Tongue (tissue), 2 donors: ENCODE data around the gene SPATS2L. TPM values are rescaled to one million over a fixed set of nuclear protein-coding genes. Genes with fewer than 3 reads are reported as not detected.
A peak's percentile ranks its signal among the peaks of the same experiment; 100 is the strongest.

Experiments used
- DNase-seq: peaks from one replicate; pipeline ENCODE4 v3.0.0-alpha.2; 2015
- total RNA-seq: library from RNA; depleted of rRNA; stranded (reverse); fragments of >200 nt; gene quantifications from one replicate; pipeline ENCODE4 v1.2.3, GENCODE V29; 2014

Gene SPATS2L
- total RNA-seq, 1 donor from 2014 or later, result 220 TPM

DNA sequence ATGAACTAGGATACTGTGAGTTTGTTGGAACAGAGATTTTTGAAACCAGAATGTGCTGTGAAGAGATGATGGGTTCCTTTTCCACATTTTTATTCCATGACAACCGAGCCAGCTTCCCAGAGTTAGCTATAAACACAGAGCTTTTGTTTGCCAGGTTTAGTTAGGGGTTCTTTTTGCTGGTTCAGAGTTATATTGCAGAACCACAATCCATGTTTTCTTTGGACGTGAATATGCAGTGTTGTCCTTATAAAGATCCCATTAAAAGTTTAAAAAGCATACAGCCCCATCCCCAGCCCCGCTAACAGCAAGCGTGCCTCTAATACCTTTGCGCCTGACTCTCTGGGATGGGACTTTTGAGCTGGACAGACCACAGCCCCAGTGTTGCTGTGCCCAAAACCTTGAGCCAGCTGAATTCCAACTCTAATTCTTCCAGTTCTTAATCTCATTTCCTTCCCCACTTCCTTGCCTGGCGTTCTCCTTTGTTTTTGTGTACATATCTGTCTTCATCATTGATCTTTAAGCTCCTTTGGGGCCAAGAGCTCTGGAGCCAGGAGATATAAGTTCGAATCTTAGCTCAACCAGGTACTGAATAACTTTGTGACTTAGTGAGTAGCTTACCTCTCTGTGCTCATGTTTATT lies 72.3 kb downstream of the SPATS2L start:
- peak; percentile 67 for DNase-seq

DNA sequence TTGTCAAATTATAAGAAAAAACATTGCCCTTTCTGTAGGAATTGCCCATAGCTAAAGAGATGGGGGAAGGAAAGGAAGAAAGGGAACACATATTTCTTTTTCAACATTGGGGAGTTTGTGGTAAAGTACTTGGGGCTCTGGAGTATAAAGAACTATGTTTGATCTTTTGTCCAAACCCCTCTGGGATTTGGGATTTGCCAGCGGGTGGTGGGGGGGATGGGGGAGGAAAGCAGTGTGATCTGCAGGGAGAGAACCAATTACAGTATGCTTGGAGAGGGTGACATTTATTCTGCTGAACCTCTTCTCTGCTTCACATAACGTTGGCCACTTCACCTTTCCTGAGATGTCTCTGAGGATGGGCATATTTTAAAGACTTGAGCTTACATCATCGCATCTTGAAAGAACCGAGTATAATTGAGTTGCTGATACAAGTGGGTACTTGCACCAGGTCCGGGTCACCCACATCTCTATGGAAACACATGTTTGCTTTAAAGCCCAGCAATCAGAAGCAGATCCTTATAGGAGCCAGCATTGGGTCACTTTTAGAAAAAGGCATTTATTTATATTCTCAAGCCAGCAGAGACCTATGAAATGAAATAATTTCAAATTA lies 73.1 kb downstream of the SPATS2L start:
- DNase-seq, result no peak

DNA sequence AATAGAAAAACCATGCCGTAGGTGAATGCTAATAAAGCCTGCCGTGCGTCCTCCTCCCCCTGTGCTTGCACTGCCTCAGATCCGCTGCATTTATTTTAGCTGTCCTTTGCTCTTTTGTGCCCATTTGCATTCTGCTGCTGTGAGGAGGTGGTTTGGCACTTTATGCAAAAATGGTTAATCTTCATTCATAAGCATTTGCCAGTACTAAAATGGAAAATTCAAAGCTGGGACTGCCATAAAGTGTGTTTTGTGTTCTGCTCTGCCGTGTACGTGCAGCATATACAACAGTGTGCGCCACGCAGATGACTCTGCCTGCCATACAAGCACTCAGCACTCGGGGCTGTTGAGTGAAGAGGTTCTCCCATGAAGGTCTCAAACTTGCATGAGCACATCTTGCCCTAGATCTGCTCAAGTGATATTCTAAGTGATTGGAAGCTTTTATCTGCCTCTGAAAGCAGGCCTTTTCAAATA lies 73.6 kb downstream of the SPATS2L start:
- no peak for DNase-seq

DNA sequence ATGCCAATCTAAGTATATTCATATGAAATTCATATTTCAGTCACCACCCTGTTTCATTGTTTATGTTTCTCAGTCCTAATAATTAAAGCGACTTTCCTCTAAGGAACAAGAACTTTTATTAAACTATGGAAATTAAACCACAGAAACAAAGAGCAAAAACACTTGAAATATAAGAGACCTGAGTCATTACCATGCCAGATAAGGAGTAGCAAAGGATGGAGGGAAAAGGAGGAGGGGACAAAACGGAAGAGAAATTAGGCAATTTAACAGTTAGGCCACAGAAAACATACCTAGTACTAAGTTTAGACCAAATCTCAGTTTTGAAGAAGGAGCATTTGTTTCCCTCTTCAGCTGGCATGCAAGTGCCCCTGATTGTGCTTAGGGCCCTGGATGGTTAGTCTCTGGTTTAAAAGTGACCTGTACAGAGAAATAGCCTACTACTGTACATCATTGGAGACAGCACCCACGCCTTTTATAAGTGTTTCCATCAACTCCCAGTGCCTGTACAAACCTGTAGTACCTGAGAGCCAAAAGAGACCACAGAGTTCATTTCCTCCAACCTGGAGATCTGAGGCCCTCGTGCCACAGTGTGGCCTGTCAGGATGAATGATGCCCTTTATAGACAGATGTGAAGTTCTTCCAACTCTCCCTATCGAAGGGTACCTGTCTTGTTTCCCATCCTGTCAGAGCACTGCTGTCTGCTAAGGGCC lies 74.5 kb downstream of the SPATS2L start:
- DNase-seq, result no peak

DNA sequence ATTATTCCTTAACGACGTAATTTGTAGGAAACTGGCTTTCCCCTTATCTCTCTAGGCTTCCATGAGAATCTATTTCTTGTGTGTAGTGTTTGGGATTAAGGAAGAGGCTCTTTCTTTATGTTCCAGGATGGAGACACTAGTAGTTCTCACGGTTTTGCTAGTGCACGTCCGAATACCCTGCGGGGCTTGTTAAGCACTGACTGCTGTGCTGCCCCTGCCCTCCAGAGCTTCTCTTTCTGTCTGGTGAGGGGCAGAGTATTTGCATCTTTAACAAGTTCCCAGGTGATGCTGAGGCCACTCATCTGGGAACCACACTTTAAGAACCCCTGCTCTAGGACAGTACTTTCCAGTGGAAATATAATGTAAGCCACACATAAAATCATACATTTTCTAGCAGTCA lies 76.4 kb downstream of the SPATS2L start:
- DNase-seq, result no peak

DNA sequence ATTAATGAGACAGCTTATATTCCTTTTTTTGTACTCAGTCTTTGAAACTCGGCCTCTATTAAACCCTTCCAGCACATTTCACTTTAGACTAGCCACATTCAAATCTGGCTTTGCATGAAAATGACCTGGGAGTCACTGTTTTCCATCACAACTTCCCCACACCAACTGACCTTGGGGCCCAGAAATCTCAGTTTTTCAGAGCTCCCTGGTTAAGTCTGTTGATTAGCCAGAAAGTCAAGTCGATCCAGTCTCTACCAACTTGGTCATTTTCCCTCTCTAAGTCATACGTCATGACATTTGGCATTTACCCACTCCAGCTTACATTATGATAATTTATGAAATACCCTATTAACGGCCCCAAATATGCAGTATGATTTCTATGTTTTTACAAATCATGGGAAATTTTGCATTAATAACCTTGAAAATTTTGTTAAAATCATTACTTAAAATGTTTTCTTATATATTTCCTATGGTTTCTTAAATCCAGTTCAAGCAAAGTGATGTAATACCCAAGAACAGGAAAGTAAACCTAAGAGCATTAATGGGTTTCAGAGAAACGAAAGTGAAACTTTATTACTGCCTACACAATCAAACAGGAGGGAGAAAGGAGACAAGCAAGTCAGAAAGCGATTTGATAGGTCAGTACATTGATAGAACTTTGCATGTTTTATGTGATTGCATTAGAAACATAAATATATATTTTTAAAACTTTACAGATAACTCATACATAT lies 77.1 kb downstream of the SPATS2L start:
- no peak for DNase-seq

DNA sequence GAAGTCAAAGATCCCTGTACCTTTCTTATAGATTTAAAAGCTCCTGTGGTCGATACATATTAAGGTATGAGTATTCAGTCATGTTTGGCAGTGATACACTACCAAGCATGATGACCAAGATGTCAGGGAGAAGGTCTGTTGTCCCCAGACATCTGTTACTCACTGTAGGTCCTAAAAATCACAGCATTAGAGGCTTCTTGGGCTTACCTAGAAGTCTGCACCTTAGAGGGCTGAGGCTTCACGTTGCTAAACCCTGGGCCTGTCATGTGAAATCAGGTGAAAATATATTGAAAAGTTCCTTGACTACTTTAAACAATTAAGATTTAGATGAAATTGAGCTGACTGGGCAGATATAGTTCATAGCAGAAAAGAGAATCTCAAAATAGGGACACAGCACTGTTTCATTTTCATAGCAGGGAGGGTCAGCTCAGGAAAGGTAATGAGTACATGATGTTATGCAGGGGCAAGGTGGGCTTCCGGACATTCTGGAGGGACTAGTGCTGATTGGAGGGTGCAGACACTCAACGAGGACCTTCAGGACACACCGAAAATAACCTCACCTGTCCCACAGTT lies 78.7 kb downstream of the SPATS2L start:
- DNase-seq, result no peak

DNA sequence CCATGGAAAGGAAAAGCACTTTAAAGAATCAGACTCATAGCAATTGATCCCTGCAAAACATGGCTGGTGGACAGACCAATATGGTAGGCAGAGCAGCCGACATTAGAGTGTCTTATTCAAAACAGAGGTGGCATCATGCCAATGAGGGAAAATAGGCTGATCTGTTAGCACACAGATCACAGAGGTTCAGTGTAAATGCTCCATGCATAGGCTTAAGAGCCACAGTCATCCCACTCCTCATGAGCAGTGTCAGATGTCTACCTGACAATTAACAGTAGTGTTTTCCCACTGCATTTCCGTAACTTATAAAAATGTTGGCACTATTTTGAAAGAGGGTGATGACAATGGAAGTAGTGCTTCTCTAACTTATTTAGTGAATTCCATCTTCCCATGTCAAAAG lies 86.7 kb downstream of the SPATS2L start:
- DNase-seq, result peak; percentile 10

DNA sequence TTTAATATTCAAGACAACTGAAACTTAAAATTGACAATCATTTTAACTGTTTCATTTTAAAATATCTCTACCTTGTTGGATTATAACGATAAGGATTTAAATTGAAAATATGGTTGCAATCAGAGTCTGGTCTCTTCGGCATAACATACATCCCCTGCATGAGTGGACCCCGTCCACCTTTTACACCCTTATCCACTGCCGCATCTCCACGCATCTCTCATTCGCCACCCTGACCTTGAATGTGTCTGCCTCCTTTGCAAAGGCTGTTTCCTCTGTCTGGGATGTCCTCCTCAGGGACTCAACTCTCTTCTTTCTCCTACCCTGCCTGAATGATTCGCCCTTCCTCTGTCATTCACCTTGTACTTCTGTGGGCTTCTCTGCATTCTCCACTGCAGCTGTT lies 87.6 kb downstream of the SPATS2L start:
- no peak for DNase-seq

DNA sequence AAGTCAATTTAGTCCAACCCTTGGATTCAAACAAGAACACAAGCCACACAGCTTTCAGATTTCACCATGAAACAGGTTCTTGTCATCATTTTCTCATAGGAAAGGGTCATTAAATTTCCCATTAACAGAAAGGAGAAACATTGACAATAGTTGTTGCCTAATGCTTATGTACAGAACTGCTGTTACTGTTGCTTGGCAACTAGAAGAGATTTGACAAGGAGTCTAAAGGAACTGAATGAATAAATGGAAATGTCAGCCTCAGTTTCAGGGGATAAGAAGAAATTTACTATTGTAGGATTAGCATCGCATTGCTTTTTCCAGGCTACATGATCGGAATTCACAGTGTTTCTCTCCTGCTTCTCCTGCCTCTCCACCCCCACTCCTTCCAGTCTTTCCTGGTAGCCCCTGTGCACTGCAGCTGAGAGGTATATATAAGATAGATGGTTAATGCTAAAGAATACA lies 90.3 kb downstream of the SPATS2L start:
- no peak for DNase-seq

DNA sequence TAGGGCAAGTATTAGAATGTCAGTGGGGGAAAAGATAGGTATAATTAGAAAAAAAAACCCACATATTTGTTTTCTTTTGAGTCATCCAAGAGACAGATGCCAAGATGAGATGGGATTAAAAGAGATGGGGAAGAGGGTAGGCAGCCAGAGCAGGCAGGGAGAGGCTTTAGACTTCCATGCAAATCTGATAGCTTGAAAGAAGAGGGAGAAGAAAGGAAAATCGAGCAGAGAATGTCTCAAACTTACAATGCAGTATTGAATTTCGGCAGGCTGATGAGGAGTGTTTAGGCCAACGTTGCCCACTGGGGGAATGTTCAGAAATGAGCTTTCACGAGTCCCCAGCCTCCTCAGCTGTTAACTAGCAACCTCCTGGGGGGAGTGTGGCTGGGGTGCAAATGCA lies 91.3 kb downstream of the SPATS2L start:
- DNase-seq, result no peak

DNA sequence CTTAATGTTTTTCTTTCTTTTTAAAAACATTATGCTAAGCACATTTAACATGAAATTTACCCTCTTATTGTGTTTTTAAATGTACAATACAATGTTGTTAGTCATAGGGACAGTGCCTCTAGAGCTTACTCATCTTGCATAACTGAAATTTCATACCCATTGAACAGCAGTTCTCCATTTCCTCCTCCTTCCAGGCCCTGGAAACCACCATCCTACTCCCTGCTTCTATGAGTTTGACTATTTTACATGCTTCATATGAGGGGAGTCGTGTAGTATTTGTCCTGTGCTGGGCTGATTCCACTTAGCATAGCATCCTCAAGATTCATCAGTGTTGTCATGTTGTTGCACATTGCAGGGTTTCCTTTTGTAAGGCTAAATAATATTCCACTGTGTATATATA lies 92.6 kb downstream of the SPATS2L start:
- no peak for DNase-seq

DNA sequence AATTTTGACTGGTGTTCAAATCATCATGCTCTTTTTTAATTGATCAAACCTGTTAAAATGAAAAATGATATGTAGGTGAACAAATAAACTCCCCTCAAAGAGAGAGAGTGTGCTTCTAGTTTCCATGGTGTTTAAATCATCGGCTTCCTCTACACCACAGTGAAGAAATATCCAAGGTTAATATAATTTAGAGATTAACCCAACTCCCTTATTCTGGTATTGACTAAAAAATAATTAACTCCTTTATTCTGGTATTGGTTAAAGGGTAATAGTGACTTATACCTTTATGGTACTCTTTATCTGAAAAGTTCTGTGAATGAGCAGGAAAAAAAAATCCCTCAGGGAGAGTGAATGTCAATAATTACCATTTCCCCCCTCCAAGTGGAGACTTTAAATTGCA lies 93.1 kb downstream of the SPATS2L start:
- no peak for DNase-seq

DNA sequence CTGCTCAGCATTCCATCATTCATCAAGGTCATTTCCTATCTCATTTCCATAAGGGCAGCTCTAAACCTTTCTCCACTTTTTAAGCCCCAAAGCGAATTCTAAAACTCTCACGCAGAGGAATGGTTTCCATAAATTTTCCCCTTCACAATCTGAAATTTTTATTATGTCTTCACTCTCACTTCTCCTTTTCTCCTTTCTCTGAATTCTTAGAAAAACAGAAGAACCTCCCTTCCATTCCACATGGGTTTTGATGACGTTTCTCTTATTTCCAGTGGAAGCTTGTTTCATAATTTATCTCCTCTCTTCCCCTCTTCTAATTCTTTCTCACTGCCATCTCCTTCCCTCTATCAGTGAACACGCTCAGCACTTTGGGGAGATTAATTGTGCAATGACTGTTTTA lies 97.3 kb downstream of the SPATS2L start:
- DNase-seq, result no peak

DNA sequence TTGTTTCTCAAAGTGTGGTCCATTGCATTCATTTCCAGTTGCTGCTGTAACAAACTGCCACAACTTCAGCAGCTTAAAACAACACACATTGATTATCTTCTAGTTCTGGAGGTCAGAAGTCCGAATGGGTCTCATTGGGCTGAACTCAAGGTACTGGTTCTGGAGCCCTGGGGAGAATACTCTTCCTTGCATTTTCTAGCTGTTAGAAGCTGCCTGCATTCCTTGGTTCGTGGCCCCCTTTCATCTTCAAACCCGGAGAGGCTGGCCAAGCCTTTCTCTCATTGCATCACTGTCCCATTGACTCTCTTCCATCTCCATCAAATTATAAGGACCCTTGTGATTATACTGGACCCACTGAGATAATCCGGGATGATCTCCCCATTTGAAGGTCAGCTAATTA lies 98.1 kb downstream of the SPATS2L start:
- DNase-seq, result no peak

DNA sequence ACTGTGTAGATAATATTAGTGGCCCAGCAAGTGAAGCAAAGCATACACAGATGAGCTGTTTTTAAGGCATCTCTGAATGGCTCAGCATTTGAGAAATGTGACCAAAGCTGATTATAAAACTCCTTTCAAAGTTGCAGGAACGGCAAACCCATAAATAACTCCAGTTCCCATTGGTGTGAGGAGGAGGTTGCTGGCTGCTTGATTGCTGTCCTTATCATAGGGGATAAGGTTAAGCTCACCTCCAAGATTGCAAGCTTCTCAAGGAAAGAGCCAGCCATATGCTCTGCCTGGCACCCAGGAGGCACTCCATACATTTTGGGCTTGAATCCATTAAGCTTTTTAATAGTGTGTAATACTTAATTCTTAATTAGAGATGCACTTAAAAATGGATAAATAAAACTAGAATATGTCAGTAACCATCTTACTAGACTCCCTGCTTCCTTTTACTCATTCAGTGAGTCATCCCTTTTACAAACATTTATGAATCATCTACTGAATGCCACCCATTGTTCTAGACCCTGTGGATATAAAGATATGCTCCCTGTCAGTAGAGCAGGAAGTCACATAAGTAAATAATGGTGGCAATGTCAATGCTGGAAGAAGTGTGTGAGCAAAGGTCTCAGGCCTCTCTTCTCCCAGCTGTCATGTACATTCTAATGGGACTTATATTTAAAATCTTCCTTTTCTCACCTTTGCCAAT lies 99.3 kb downstream of the SPATS2L start:
- no peak for DNase-seq

DNA sequence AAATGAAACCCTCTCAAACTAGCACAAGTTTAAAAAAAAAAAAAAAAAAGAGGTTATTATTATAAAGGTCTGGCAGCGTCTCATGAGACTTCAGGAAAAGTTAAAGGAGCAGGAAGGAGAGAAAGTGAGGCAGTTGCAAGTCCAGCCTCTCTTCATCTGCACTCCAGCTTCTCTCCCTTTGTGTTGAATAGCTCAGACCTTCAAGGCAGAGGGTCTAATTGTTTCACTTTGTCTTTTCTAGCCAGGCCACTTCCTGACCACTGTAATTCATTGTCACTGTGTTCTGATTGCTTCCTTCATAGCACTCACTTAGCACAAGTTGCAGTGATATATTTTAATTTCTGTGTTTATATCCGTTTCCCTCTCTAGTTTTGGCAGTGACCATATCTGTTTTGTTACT lies 99.9 kb downstream of the SPATS2L start:
- DNase-seq, result no peak

DNA sequence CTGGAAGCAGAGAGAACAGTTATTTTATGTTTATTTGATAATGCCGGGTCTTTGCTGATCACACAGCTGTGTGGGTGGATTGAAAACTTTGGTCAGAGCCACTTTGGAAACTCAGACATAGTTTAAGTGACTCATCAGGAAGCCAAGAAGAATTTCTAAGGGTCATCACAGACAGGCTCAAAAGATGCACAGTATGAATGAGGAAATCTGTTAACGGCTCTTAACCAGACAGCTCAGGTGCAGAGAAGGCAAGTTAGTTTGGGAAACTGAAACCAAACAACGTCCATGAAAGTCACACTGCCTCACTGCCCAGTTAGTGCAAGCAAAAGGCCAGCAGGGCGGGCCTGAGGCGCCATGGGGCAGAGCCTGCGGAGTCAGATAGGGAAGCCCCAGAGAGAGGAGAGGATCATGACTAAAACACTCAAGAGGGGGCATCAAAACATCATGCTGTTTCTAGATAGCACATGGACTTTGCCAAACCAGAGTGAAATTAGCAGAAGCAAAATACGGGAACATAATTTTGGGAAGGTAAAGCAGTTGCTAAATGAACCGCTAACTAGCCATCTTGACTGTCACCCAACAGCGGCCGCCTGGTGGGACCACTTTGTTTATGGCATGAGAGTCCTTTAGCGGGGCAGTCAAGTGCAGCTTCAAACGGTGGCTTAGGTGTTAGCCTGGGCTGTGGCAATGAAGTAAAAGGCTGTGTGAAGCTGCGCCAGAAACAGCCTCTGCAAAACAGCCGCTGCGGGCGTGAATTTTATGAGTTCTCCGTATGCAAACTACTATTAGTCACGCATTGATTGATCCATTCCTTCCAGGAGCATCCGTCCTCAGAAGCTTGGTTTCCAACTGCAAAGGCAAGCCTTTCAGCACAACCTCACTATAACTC lies 102.2 kb downstream of the SPATS2L start:
- no peak for DNase-seq

DNA sequence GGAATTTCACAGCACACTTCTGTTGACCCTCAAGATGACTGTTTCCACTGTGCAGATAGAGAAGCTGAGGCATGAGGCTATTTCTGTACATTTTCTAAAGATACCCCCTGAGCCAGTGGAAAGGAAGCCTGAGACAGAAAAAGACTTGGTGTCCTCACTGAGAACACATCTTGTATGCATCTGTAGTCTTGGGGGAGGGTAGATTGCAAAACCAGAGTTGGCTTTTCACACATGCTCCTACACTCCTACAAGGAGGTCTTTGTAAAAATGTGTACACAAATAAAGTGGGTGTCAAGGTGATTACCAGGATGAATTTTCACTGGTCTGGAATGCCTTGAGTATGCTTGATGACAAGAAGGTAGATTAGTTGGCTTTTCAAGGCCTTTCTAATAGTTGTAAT lies 105.3 kb downstream of the SPATS2L start:
- peak; percentile 30 for DNase-seq

DNA sequence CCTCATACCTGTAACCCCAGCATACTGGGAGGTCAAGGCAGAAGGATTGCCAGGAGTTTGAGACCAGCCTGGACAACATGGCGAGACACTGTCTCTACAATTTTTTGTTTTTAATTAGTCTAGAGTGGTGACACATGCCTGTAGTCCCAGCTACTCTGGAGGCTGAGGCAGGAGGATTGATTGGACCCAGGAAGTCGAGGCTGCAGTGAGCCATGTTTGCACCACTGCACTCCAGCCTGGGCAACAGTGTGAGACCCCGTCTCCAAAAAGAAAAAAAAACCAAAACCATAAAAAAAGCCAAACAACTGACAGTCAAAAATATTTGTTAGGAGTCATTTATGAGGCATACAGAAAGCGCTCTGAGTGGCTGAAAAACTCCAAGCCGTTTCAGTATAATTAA lies 107.9 kb downstream of the SPATS2L start:
- no peak for DNase-seq

DNA sequence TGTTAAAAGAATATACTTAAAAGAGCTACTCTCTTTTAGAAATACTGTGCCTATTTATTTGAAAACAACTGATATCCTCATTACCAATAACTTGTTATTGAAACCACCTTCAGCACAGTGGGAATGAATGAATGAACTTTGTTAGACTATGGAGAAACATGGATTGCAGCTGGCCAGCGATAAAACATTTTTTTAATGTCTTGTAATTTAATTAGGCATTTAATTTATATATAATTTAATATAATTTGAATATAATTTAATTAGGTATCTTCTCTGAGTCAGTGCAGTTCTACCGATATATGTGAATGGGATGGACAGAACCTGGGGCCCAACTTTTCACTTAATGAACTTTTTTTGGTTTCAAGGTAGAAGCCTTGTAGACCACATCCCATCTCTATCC lies 109.0 kb downstream of the SPATS2L start:
- DNase-seq, result no peak
